GM18907 (cell line): Measurements from ENCODE around the gene UBA6.

Experiments used
- ATAC-seq: cut with Tn5 transposase; IDR thresholded peaks from one replicate; pipeline ENCODE4 v1.9.1; 2021; ENCODE audit warnings: mild to moderate bottlenecking, moderate library complexity; ENCODE audit not compliant: unreplicated experiment

Gene UBA6

DNA sequence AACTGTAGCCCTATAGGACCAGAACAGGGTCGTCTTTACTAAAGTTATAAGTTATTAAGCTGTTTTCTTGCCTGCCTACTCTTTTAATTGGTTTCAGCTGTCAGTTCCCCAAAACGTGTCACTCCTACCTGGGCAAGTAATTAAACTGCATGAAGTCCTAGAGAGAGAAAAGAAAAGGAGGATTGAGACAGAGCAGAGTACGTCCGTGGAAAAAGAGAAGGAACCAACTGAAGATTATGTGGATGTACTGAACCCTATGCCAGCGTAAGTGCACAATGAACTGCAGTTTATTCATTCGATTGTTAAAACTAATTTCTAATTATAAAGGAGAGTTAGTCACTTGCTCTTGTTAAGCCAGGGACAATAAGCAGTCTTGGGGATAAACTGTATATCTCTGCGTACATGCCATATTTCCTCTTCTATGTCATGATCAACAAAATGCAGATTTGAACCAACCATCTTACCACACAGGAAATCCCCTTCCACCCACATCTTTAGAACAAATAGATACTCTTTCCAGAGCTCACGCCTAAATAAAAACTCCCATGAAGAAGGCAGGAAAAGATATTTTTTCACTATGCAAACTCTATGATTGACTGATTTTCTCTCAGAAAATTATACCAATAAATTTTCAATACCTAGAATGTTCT, 119.6 kb downstream of the UBA6 start:
- ATAC-seq, result peak; percentile 66

DNA sequence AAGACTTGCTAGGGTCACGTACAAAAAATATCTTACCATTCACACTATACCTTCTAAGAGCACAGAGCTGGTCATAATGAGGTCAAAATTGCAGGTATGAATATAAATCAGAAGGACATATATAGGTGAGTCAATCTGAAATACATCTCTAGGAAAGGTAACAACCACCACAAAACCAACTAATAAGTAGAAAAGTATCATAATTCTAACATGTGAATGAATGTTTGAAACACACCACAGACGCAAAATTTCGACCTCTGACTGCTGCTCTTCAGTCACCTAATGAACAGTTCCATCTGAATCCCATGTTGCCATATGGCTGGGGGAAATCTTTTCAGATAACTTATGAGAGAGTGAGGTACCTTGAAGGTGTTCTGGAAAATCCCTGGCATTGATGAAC, 120.4 kb downstream of the UBA6 start:
- peak; percentile 51 for ATAC-seq

GRCh38 chr4:67576538-67576937, 124.4 kb downstream of the UBA6 start:
- ATAC-seq, result peak; percentile 30

DNA sequence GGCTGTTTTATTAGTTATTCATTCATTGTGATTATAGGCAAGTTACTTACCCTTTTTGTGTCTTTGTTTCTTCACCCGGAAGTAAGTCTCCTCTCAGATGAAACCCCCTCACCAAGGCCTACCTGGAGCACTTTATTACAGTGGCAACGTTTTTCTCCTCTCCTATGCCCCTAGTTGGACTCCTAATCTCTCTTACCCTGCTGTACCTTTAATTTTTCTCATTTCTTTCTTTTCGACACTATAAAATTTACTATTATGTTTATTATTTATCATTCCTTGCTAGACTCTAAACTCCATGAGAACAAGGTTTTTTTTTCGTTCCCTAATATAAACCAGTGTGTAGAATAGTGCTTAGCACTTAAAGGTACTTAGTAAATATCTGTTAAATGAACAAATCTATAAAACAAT, 124.9 kb downstream of the UBA6 start:
- ATAC-seq, result no peak

GRCh38 chr4:67575232-67576058, 125.5 kb downstream of the UBA6 start:
- peak; percentile 95 for ATAC-seq

DNA sequence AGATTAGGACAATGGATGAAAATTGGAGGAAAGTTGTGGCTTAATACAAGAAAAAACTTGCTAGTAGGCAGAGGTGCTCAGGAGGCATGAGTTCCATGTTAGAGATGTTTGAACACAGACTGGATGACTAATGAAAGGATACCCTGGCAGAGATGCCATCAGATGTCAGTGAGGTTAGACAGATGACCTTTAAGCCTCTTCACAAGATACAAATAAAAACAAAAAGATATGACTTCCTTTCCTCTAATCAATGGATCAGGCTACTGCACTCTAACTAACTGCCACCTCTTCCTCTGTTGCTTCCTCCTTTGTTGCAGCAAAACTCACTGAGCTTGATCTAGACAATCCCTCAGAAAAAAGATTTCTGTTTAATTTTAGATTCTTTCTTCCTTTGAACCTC, 127.8 kb downstream of the UBA6 start:
- ATAC-seq, result no peak

DNA sequence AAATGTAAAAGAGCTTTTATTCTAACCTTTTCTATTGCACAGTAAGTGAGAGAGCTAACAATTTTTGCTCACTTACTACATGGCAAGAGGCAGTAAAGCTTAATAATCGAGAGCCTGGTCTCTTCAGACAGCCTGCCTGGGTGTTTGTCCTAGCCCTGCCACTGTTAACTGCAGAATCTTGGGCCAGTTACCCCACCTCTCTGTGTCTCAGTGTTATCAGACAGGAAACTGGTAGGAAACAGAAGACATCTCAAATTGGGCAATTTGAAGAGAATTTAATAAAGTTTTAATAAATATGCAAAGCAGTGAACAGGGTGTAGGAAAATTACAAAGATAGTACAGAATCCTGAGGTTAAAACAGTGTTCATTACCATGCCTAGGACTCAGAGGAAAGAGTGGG, 129.0 kb downstream of the UBA6 start:
- no peak for ATAC-seq

GRCh38 chr4:67570537-67570936, 130.4 kb downstream of the UBA6 start:
- no peak for ATAC-seq

DNA sequence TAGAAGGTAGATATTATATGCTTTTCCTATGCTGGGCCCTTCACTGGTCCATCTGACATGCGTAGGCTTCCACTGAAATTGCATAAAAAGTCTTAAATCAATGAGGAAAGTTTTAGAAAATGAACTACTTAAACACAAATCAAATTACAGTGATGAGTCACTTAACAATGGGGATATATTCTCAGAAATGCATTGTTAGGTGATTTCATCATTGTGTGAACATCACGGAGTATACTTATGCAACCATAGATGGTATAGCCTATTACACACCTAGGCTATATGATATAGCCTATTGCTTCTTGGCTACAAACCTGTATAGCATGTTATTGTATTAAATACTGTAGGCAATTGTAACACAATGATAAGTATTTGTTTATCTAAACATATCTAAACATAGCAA, 132.1 kb downstream of the UBA6 start:
- ATAC-seq, result no peak

DNA sequence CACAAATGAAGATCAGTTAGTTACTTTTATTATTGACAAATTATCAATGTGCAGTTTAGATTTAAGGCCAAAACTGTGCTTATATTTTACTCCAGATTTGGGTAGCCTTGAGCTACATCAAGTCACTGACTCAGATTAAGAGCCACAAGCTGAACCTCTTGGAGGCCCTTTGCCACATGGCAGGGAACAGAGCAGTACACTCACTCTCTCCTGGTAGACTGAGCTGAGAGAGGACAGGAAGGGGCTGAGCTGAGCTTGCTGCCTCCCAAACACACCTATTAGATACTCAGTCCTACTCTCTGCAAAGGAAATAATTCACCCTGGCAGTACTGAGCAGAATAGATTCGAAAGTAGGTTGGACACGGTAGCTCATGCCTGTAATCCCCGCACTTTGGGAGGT, 134.6 kb downstream of the UBA6 start:
- no peak for ATAC-seq

DNA sequence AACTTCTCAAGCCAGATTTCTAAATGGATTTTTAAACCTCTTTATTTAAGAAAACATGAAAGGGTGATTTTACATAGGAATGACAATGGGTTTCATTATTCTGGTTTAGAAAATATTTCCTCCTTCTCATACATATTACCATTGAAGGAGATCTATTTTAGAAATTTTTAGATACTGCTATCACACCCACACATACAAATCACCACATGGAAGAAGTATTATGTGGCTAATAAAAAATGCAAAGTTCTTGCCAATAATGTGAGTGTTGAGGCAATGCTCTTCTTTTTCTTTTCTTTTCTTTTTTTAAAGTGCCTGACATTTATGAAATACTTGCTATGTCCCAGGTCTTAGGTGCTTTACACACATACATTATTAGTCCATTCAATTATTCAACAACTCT, 135.7 kb downstream of the UBA6 start:
- no peak for ATAC-seq
